Loucy (cell line): ENCODE data around the gene PRSS2.

ENCODE experiments used
- H2AFZ ChIP-seq: fragments of 200-600 bp; sonication (generic); 2 replicates; pipeline ENCODE4 v1.6.0; 2016; ENCODE audit warnings: antibody characterized with exemption, mild to moderate bottlenecking, low read length, moderate library complexity
- H3F3A ChIP-seq: fragments of 200-600 bp; 2 replicates; pipeline ENCODE4 v1.6.0; 2016; ENCODE audit warnings: antibody characterized with exemption, low read depth, mild to moderate bottlenecking
- H3K27me3 ChIP-seq: fragments of 200-600 bp; sonication (generic); 2 replicates; pipeline ENCODE4 v1.6.1; 2014; ENCODE audit warnings: low read length, mild to moderate bottlenecking; ENCODE audit not compliant: insufficient read depth, poor library complexity, severe bottlenecking
- H3K36me3 ChIP-seq: fragments of 200-600 bp; sonication (generic); 2 replicates; pipeline ENCODE4 v1.6.1; 2016; ENCODE audit warnings: low read length; ENCODE audit not compliant: insufficient read depth
- H3K4me1 ChIP-seq: fragments of 200-600 bp; sonication (generic); 2 replicates; pipeline ENCODE4 v1.5.1; 2014; ENCODE audit warnings: low read length, mild to moderate bottlenecking; ENCODE audit not compliant: insufficient read depth, poor library complexity, severe bottlenecking
- H3K4me2 ChIP-seq: fragments of 200-600 bp; sonication (generic); 2 replicates; pipeline ENCODE4 v1.6.0; 2014; ENCODE audit warnings: antibody characterized with exemption, low read length, low read depth, mild to moderate bottlenecking; ENCODE audit not compliant: poor library complexity, severe bottlenecking
- H3K4me3 ChIP-seq: fragments of 200-600 bp; sonication (generic); 2 replicates; pipeline ENCODE4 v1.5.1; 2014; ENCODE audit warnings: low read length, mild to moderate bottlenecking, mixed read lengths; ENCODE audit not compliant: poor library complexity, severe bottlenecking
- H3K79me2 ChIP-seq: fragments of 200-600 bp; sonication (generic); 2 replicates; pipeline ENCODE4 v1.6.1; 2014; ENCODE audit warnings: low read length; ENCODE audit not compliant: insufficient read depth
- H3K9ac ChIP-seq: fragments of 200-600 bp; sonication (generic); 2 replicates; pipeline ENCODE4 v1.6.0; 2014; ENCODE audit warnings: mild to moderate bottlenecking, low read depth, low read length, moderate library complexity; ENCODE audit not compliant: poor library complexity, severe bottlenecking
- H3K9me2 ChIP-seq: fragments of 200-600 bp; sonication (generic); replicated peaks from 2 replicates; pipeline ENCODE4 v1.6.1; 2016; ENCODE audit warnings: low read depth, low read length, mixed read lengths
- H3K9me3 ChIP-seq: fragments of 200-600 bp; sonication (generic); 2 replicates; pipeline ENCODE4 v1.6.1; 2014; ENCODE audit warnings: mild to moderate bottlenecking, antibody characterized with exemption, low read length, low read depth; ENCODE audit not compliant: insufficient read depth
- H4K20me1 ChIP-seq: fragments of 200-600 bp; sonication (generic); 2 replicates; pipeline ENCODE4 v1.6.0; 2014; ENCODE audit warnings: antibody characterized with exemption, low read length, mild to moderate bottlenecking; ENCODE audit not compliant: insufficient read depth, poor library complexity, severe bottlenecking
- EZH2phosphoT487 ChIP-seq: fragments of 200-600 bp; IDR thresholded peaks from 2 replicates; pipeline ENCODE4 v1.6.1; 2018; ENCODE audit warnings: antibody characterized with exemption, mild to moderate bottlenecking, moderate library complexity, borderline replicate concordance
- TF ChIP-seq, protein P1 (sequence below): fragments of 200-600 bp; sonication (generic); conservative IDR thresholded peaks from 2 replicates; pipeline ENCODE4 v1.5.1; 2014; ENCODE audit warnings: mild to moderate bottlenecking, antibody characterized with exemption, low read length

Gene PRSS2

DNA sequence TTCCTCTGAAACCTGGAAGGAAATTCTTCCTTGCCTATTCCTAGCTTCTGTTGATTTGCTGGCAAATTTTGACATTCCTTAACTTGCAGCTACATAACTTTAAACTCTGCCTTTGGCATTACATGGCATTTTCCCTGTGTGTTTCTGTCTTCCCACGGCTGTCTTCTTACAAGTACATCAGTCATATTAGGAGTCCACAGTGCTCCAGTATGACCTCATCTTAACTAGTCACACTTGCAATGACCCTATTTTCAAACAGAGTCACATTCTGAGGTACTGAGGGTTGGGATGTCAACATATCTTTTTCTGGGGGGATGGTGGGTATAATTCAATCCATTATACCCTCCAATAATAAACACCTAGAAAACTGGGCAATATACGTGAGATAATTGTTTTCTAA, 46.7 kb downstream of the PRSS2 start:
- Histone ChIP-seq H3K4me1 (peaks cover 19% of the 10 kb centered on the region), H3F3A (no peaks in the 10 kb centered on the region), H3K4me2 (no peak overlapping the region), H3K9me2 (no peaks in the 10 kb centered on the region), H3K9ac (no peak overlapping the region), H3K27me3 (no peaks in the 10 kb centered on the region), H4K20me1 (no peaks in the 10 kb centered on the region), H3K79me2 (0 out of 2 replicates have a peak, but pooled peaks cover 8% of the 10 kb centered on the region), H3K36me3 (no peaks in the 10 kb centered on the region), H2AFZ (no peak overlapping the region), H3K4me3 (no peak overlapping the region), H3K9me3 (no peaks in the 10 kb centered on the region)
- TF ChIP-seq EZH2phosphoT487, result no peak
- TF ChIP-seq, protein P1, sequence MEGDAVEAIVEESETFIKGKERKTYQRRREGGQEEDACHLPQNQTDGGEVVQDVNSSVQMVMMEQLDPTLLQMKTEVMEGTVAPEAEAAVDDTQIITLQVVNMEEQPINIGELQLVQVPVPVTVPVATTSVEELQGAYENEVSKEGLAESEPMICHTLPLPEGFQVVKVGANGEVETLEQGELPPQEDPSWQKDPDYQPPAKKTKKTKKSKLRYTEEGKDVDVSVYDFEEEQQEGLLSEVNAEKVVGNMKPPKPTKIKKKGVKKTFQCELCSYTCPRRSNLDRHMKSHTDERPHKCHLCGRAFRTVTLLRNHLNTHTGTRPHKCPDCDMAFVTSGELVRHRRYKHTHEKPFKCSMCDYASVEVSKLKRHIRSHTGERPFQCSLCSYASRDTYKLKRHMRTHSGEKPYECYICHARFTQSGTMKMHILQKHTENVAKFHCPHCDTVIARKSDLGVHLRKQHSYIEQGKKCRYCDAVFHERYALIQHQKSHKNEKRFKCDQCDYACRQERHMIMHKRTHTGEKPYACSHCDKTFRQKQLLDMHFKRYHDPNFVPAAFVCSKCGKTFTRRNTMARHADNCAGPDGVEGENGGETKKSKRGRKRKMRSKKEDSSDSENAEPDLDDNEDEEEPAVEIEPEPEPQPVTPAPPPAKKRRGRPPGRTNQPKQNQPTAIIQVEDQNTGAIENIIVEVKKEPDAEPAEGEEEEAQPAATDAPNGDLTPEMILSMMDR, result no peak

- no peaks in the 10 kb centered on the region for H3K27me3 ChIP-seq
- H3K4me1 ChIP-seq, result no peaks in the 10 kb centered on the region
- TF ChIP-seq, protein P1, result no peak
- TF ChIP-seq EZH2phosphoT487, result no peak
- no peak overlapping the region for H3K9ac ChIP-seq
- no peaks in the 10 kb centered on the region for H3K79me2 ChIP-seq
- no peak overlapping the region for H3K4me2 ChIP-seq
- H3F3A ChIP-seq, result no peaks in the 10 kb centered on the region
- no peaks in the 10 kb centered on the region for H3K9me2 ChIP-seq
- H4K20me1 ChIP-seq, result no peaks in the 10 kb centered on the region
- H3K9me3 ChIP-seq, result 0 out of 2 replicates have a peak, but pooled peaks cover 4% of the 10 kb centered on the region
- H3K36me3 ChIP-seq, result no peaks in the 10 kb centered on the region
- no peak overlapping the region for H2AFZ ChIP-seq
- no peak overlapping the region for H3K4me3 ChIP-seq
These were observed 48.8 kb downstream of the PRSS2 start for GRCh38 chr7:142819530-142819929.

DNA sequence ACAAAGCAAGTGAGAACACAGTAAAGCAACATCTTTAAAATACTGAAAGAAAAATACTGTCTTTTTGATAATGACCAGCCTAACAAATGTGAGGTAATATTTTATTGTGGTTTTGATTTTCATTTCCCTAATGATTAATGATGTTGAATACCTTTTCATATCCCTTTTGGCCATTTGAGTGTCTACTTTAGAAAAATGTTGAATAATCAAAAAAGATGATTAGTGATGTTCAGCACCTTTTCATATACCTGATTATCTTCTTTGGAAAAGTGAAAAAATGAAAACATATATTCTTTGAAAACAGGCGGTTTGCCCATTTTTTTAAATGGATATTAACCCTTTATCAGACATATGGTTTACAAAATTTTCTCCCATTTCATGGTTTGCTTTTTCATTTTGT, 51.9 kb downstream of the PRSS2 start:
- TF ChIP-seq, protein P1, result no peak
- TF ChIP-seq EZH2phosphoT487, result no peak
- H3K9ac ChIP-seq, result no peak overlapping the region
- peaks cover under 1% of the 10 kb centered on the region for H3K4me1 ChIP-seq
- no peak overlapping the region for H3K4me2 ChIP-seq
- H3K27me3 ChIP-seq, result no peaks in the 10 kb centered on the region
- no peaks in the 10 kb centered on the region; the same call in 1 of the 2 replicates for H3K36me3 ChIP-seq
- no peak overlapping the region for H3K4me3 ChIP-seq
- no peaks in the 10 kb centered on the region for H4K20me1 ChIP-seq
- H3K79me2 ChIP-seq, result no peaks in the 10 kb centered on the region
- no peak overlapping the region for H2AFZ ChIP-seq
- no peaks in the 10 kb centered on the region for H3F3A ChIP-seq
- H3K9me2 ChIP-seq, result no peaks in the 10 kb centered on the region
- peaks cover 13% of the 10 kb centered on the region; the same call in 1 of the 2 replicates for H3K9me3 ChIP-seq
